Body of pancreas (tissue), 4 donors: Measurements from ENCODE around the gene NFATC2.

Experiments used
- CTCF ChIP-seq, 7 experiments: fragments of 450-650 bp in 4 of 7; fragments of 200-600 bp in 3 of 7; sonication (generic) in 3 of 7; IDR thresholded peaks; one replicate each; pipeline ENCODE4 v1.5.1; 2016 to 2019; ENCODE audit warnings: antibody characterized with exemption in 7 of 7
- POLR2A ChIP-seq, 3 donors: fragments of 450-650 bp; IDR thresholded peaks; one replicate each; pipeline ENCODE4 v1.6.1; 2016; ENCODE audit warnings: antibody characterized with exemption in 3 of 3, mild to moderate bottlenecking in 2 of 3

- TF ChIP-seq CTCF (IDR thresholded peaks at IDR 0.05) (no peak), POLR2A (IDR thresholded peaks at IDR 0.05) (no peak)
Observed at GRCh38 chr20:51497542-51498467, 44.7 kb downstream of the NFATC2 start.
